ENCODE results near the gene NEDD4. TPM values are rescaled to one million over a fixed set of nuclear protein-coding genes. Genes with fewer than 3 reads are reported as not detected.

Gene NEDD4
- total RNA-seq, 4 donors from 2014 or later, result 36.3 to 87.1 (median 72.3) TPM

DNA sequence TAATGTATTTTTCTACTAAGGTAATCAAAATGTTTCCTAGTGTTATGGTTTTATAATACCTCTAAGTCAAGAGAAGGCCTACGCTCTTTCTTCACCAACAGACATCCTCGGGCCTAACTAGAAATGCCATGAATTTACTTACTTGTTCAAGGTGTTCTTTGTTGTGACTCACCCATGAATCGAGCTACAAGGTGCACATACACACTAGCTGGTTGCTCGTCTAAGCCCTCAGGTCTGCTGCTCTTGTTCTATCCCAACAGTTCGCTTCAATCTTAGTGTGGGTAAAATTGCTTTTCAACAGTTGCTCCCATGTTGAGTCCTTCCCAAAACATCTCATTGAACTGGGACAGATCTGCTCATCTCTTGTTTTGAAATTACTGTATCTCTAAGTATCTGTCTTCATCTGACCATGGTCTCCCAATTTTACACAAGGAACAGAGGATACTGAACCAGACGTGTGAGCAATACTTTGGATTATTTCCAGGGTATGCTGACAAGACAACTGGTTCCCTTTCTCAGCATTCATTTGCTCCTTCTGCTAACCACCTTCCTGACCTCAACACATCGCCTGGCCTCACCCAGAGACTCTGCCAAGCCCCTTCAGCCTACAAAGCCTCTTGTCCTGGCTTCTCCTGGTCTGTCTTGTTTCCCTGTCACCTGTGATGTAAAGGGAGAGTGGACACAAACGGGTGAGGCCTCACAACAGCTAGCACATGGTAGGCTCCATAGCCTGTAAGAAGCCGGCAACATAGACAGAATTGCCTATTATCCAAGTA lies 84.2 kb downstream of the NEDD4 start:
- H3K9me3 ChIP-seq, result no peaks in the 10 kb centered on the region
- no peak overlapping the region for H3K4me3 ChIP-seq
- H3K4me1 ChIP-seq, result no peaks in the 10 kb centered on the region
- H3K36me3 ChIP-seq, result peaks cover 0 to 4% (median 0%) of the 10 kb centered on the region in 3 donors
- no peak for DNase-seq
- H3K27ac ChIP-seq, result no peak overlapping the region
- TF ChIP-seq, protein P1, sequence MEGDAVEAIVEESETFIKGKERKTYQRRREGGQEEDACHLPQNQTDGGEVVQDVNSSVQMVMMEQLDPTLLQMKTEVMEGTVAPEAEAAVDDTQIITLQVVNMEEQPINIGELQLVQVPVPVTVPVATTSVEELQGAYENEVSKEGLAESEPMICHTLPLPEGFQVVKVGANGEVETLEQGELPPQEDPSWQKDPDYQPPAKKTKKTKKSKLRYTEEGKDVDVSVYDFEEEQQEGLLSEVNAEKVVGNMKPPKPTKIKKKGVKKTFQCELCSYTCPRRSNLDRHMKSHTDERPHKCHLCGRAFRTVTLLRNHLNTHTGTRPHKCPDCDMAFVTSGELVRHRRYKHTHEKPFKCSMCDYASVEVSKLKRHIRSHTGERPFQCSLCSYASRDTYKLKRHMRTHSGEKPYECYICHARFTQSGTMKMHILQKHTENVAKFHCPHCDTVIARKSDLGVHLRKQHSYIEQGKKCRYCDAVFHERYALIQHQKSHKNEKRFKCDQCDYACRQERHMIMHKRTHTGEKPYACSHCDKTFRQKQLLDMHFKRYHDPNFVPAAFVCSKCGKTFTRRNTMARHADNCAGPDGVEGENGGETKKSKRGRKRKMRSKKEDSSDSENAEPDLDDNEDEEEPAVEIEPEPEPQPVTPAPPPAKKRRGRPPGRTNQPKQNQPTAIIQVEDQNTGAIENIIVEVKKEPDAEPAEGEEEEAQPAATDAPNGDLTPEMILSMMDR (IDR thresholded peaks at IDR 0.05), result no peak
- no peak for TF ChIP-seq POLR2A (IDR thresholded peaks at IDR 0.05)
- no peaks in the 10 kb centered on the region for H3K27me3 ChIP-seq

DNA sequence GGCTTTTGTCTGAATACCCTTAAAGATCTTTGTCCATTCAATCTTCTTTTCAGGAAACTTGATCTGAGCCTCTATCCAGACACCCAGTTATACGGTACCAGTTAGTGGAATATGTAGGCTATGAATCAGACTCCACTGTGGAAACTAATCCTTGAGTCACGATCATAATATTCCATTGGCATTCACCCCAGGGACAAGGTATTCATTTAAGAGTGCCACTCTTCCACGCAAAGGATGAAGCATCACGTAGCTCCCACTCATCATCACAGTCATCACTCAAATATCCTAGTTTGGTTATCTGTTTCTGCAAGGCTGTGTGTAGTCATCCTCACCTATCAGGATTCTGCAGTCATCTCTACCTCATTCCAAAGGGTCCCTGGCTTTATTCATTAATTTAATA lies 85.6 kb downstream of the NEDD4 start:
- no peaks in the 10 kb centered on the region for H3K4me1 ChIP-seq
- no peaks in the 10 kb centered on the region for H3K27me3 ChIP-seq
- H3K27ac ChIP-seq, result no peak overlapping the region
- H3K36me3 ChIP-seq, result peaks cover 0 to 4% (median 0%) of the 10 kb centered on the region in 3 donors
- H3K4me3 ChIP-seq, result no peak overlapping the region
- TF ChIP-seq, protein P1 (IDR thresholded peaks at IDR 0.05), result no peak
- TF ChIP-seq POLR2A (IDR thresholded peaks at IDR 0.05), result no peak
- no peak for DNase-seq
- no peaks in the 10 kb centered on the region for H3K9me3 ChIP-seq

DNA sequence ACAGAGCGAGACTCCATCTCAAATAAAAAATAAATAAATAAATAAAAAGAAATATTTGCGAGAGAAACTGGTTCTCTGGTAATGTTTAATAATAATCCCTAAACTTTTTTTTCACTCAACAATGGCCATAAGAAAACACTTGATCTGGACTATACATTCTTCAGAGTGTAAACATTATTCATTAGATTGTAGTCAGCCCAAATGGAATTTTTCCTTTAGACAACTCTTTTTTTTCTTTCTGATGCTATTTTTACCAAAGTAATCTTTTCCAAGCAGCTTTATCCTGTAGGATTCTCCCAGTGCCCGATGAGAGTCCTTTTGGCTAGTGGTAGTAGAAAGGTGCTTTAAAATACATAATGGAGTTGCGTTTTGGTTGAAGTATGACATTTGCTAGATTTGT lies 90.4 kb downstream of the NEDD4 start:
- DNase-seq, result no peak
- TF ChIP-seq POLR2A (IDR thresholded peaks at IDR 0.05), result no peak
- TF ChIP-seq, protein P1 (IDR thresholded peaks at IDR 0.05), result no peak
- H3K36me3 ChIP-seq, result peaks cover 0 to 4% (median 0%) of the 10 kb centered on the region in 3 donors
- H3K27ac ChIP-seq, result no peak overlapping the region
- no peaks in the 10 kb centered on the region for H3K4me1 ChIP-seq
- no peak overlapping the region for H3K4me3 ChIP-seq
- H3K27me3 ChIP-seq, result no peaks in the 10 kb centered on the region
- H3K9me3 ChIP-seq, result no peaks in the 10 kb centered on the region

DNA sequence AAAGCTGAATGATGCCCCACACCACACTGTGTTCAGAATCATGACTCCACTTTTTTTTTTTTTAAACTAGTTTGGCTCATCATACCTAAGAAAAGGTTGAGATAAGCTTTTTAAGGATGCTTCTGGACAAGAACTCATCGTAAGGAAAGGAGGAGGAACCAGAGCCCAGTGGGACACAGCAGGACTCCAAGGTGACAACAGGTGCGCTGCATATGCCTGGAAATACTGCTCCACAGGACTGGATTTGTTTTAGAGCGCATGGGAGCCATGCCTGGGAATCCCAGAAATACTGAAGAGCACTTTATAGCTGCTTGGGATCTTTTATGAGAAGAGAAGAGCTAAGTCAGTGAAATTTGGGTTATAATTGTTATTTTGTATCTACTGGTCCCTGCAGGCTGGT lies 93.4 kb downstream of the NEDD4 start:
- Histone ChIP-seq H3K9me3 (no peaks in the 10 kb centered on the region), H3K36me3 (peaks cover 0 to 4% (median 0%) of the 10 kb centered on the region in 3 donors), H3K27me3 (no peaks in the 10 kb centered on the region), H3K4me1 (no peaks in the 10 kb centered on the region), H3K4me3 (no peak overlapping the region), H3K27ac (no peak overlapping the region)
- no peak for DNase-seq
- TF ChIP-seq POLR2A (IDR thresholded peaks at IDR 0.05), result no peak
- TF ChIP-seq, protein P1 (IDR thresholded peaks at IDR 0.05), result no peak

DNA sequence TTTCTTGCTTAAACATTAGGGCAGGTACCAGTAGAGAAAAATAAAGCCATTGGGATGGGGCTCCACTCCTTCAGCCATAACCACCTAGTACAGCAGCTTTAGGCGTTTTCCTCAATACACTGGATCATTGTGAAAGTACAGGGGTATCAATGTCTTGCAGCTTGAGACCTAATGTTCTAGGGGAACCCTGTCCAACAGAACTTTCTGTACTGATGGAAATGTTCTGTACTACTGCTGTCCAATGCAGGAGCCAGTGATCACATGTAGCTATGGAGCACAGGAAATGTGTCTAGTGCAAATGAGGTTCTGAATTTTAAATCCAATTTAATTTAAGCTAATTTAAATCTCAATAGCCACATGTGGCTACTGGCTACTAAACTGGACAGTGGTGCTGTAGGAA lies 93.9 kb downstream of the NEDD4 start:
- no peaks in the 10 kb centered on the region for H3K4me1 ChIP-seq
- H3K4me3 ChIP-seq, result no peak overlapping the region
- DNase-seq, result no peak
- no peak overlapping the region for H3K27ac ChIP-seq
- H3K27me3 ChIP-seq, result no peaks in the 10 kb centered on the region
- H3K36me3 ChIP-seq, result peaks cover 0 to under 1% (median 0%) of the 10 kb centered on the region in 3 donors
- H3K9me3 ChIP-seq, result no peaks in the 10 kb centered on the region
- TF ChIP-seq POLR2A (IDR thresholded peaks at IDR 0.05), result no peak
- TF ChIP-seq, protein P1 (IDR thresholded peaks at IDR 0.05), result no peak

Measured in Peyer's patch (tissue), 4 donors.